GM21576 (cell line): ENCODE results near the gene SPARC.

Source experiments
- ATAC-seq: cut with Tn5 transposase; IDR thresholded peaks from one replicate; pipeline ENCODE4 v1.9.1; 2021; ENCODE audit warnings: mild to moderate bottlenecking, moderate library complexity; ENCODE audit not compliant: unreplicated experiment

Gene SPARC

DNA sequence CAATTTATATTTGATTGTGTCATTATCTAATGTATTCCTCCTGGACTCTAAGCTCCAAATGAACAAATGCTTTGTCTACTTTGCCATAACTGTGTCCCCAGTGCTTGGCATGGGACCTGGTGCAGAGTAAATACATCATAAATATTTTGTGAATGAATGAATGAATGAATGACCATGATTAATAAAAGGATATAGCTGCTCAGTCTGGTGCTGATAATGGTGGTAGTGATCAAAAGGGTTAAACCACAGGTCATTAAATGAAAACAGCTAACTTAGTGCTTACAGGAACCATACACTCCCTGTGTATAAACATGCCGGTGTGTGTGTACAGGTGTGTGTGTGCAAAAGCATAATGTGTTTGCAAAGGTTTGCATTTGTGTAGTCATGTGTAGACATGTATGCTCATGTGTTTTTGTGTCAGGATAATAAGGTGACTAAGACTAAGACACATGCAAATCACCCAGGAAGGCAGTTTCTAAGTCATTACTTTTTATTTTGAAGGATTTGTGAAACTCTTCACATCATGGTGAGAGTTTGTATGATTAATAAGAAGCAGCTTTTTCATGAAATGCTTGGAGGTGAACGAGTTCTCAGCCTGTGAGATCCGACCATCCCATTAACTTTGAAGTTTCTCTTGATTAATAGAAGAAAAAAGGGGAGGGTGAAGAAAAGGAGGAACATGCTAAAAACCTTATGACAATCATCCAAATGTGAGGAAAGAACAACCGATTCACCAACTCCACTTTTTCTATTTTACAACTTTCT is 24.6 kb downstream of the SPARC start:
- ATAC-seq = peak; percentile 64

GRCh38 chr5:151660616-151661495 is 25.9 kb downstream of the SPARC start:
- ATAC-seq = no peak

- ATAC-seq = peak; percentile 56
These were observed 27.5 kb downstream of the SPARC start for GRCh38 chr5:151659001-151659754.

DNA sequence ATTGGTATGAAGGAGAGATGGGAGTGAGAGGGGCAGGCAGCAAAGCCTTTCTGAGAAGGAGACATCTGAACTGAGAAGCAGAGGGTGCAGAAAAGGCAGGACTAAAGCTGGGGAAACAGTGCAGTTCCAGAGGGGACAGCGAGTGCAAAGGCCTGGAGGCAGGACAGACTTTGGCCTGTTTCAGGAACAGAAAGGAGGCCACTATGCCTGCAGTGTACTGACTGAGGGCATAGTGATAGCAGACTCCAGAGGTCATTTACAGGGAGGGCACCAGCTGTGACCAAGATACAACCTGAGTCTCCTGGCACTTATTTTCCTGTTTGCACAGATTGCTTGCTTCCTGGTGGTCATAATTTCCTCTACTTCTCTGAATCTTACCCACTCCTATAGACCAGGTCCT is 29.6 kb downstream of the SPARC start:
- no peak for ATAC-seq

- no peak for ATAC-seq
These were observed 30.4 kb downstream of the SPARC start for GRCh38 chr5:151656311-151656710.

DNA sequence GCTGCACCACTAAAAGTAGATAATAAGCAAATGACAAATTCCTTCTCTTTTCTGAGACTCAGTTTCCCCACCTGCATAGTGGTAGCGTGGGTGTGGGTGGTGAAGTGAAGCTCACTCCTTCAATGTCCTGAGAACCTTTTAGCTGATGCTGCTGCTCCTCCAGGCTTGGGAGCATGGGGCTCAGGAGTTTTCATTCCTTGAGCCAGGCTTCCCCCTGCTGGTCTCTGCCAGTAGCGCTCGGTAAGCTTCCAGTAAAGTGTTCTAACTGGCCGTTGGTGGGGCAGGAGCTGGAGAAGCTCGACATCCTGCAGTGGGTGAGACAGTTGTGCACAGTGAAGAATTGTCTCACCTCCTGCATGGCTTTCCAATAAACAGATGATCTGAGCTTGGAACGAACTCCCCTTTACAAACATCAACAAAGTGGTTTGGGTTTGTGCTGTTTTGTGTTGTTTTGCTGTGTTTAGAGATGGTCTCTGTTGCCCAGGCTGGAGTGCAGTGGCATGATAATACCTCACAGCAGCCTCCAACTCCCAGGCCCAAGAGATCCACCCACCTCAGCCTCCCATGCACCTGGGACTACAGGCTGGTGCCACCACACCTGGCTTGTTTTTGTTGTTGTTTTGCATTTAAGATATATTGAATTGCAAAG is 34.6 kb downstream of the SPARC start:
- ATAC-seq = peak; percentile 99

DNA sequence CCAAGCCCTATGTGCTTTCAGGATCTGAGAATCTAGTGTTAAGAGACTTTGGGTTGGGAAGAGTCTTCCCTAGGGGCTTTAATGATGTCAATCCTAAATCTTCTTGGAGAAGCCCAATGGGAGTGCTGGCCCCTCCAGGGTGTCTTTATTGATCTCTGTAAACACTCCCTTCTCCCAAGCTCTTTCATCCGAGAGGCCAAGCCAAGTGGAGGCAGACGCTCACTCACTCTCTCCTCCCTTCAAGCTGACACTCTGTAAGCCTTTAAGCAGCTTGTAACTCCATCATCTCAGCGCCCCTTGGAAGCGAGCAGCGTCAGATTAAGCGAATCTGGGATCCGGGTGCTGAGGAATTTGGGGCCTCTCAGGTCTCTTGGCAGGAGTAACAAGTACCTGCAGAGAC is 37.7 kb downstream of the SPARC start:
- no peak for ATAC-seq

DNA sequence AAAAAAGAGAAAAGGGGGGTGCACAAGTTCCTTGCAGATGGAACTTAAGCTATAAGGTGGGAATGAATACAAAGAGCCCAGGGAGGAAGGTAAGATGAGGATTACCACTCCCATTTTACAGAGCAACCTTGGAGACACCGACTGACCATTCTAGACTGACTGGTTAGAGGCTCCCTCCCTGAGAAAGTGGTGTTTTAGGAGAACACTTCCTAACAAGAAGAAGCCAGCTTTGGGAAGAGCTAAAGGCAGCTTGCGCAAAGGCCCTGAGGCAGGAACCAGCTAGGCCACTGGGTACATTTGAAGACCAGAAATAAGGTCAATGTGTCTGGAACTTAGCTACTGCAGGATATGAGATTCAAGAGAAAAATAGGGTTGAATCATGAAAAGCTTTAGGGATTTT is 38.6 kb downstream of the SPARC start:
- no peak for ATAC-seq

DNA sequence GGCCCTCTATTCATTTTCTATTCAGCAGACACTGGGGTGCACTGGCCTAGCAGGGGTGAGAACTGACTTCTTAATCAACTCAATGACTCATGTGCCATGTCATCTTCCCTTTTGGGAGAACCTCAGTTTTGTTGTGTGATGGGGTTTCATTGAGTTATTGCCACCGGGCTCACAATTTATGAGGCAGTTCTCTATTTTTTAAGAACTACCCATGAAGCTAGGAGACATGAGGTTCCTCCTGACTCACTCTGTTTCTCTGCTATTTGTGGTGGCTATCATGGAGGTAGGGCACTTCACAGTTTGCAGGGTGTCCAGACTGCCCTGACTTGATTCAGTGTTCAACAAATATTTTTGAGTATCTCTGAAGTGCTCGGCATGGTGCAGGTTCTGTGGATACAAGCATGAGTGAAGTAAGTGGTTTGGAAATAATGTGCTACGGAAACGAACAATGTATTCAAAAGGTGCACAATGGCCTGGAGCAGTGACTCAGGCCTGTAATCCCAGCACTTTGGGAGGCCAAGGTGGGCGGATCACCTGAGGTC is 39.3 kb downstream of the SPARC start:
- no peak for ATAC-seq

DNA sequence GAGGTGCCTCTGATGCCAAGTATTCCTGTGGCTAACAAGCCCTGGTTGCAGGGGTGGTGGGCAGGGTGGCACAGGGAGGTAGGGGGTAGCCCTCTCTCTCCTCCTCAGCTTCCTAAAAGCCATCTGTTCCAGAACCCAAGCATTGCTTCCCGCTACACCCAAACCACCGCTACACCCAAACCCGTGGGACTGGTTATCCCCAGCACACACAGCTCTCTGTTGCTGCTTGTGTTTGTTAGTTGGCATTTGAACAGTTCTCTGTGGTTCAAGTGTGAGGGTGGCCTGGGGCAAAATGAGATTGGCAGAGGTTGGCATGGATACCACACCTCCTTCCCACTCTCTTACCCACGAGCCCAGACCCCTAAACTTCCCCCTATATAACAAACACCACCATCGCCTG is 40.4 kb downstream of the SPARC start:
- no peak for ATAC-seq

GRCh38 chr5:151643388-151643787 is 43.3 kb downstream of the SPARC start:
- no peak for ATAC-seq

DNA sequence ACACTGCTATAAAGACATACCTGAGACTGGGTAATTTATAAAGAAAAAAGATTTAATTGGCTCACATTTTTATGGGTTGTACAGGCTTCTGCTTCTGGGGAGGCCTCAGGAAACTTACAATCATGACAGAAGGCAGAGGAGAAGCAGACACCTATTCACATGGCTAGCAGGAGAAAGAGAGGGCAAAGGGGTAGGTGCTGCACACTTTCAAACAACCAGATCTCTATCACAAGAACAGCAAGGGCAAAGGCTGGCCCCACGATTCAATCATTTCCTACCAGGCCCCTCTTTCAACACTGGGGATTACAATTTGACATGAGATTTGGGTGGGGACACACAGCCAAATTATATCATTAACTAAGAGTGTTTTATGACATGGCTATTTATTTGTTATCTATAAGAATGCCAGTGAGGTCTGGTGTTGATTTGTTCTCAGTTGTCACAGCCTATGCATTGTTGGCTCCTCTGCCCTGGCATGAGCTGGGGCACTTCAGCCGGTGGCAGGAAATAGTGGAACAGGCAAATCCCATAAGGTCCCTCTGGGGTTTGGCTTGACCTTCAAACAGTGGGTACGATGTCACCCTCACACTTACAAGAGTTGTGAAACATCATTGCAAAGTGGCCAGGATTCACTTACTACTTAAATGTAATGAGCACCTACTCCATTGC is 44.1 kb downstream of the SPARC start:
- no peak for ATAC-seq

DNA sequence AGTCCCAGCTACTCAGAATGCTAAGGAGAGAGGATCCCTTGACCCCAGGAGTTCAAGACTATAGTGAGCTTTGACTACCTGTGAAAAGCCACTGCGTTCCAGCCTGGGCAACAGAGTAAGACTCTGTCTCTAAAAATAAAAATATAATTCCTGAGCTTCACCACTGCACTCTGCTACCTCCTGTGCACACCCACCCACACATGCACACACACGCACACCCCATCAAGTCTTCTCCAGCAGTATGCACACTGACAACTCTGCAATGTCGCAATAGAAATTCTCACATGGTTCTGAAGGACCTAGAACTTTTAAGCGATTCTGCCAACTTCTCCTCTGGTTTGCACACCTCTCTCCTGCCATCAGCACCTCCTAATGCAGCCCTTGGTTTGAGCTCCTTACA is 48.1 kb downstream of the SPARC start:
- ATAC-seq = no peak

DNA sequence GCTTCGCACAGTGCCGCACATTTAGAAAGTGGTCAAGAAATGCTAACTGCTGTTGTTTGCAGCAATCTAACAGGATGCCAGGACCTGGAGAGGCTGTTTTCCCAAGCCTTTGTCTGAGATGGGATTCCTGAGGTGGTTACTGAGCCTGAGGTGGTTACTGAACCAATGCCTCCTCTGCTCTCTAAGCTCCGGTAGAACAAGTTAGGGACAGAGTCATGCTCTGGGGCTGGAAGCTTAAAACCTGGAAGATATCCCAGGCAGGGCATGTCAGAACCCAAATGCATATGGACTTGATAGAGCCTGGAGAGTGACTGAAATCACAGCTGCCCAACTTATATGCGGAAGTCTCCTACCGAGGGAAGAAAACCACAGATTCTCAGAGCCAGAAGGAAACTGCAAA is 49.0 kb downstream of the SPARC start:
- no peak for ATAC-seq

GRCh38 chr5:151633892-151634291 is 52.8 kb downstream of the SPARC start:
- ATAC-seq = no peak

DNA sequence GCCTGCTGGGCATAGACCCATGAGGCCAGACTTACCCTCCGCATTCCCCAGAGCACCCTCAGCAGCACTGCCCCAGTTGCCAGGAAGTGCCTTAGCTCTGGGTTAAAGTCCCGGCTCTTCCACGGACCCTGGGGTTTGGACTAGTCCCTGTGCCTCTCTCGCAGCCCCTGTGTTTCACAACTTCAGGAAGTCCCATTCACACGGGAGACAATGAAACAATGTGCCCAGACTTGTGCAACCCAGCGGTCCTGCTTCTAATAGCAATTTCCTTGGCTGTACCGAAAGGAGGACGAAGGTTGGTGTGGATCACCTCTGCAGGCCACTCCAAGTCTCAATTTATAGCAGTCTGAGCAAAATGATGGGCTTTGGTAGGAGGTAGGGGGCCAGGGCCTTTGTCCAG is 53.8 kb downstream of the SPARC start:
- ATAC-seq = no peak

DNA sequence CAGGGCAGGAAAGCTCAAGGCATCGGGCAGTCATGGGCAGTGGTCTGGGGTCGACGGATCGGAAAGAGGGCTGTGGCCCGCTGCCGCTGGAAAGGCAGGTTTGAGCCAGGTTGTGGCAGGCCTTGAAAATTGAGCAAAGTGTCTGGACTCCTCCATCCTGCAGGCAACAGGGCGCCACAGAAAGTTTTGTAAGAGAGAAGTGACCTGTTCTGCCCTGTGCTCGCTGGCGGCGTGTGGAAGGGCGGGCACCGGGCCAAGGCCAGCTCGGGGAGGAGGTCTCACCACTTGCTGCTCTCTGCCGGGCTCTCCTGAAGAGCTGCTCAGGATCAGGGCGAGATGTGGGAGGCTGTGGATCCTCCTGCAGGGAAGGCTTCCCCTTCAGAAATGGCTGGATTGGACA is 54.2 kb downstream of the SPARC start:
- ATAC-seq = no peak

- no peak for ATAC-seq
These were observed 54.8 kb downstream of the SPARC start for GRCh38 chr5:151631941-151632340.

- ATAC-seq = no peak
These were observed 56.6 kb downstream of the SPARC start for GRCh38 chr5:151630088-151630487.
